KMS-11 (cell line): ENCODE measurements around the gene PEX16.

Experiments
- H2AFZ ChIP-seq: fragments of 200-600 bp; sonication (generic); 2 replicates; pipeline ENCODE4 v1.6.1; 2016; ENCODE audit warnings: antibody characterized with exemption, mixed run types, low read depth
- H3K27ac ChIP-seq: fragments of 200-600 bp; sonication (generic); 2 replicates; pipeline ENCODE4 v1.6.1; 2016; ENCODE audit warnings: mild to moderate bottlenecking, mixed run types
- H3K27me3 ChIP-seq: fragments of 200-600 bp; sonication (generic); 2 replicates; pipeline ENCODE4 v1.6.1; 2017; ENCODE audit warnings: mild to moderate bottlenecking, low read depth, mixed run types, moderate library complexity; ENCODE audit not compliant: insufficient read depth
- H3K36me3 ChIP-seq: fragments of 200-600 bp; sonication (generic); 2 replicates; pipeline ENCODE4 v1.6.1; 2017; ENCODE audit warnings: mild to moderate bottlenecking, mixed run types; ENCODE audit not compliant: insufficient read depth
- H3K4me1 ChIP-seq: fragments of 200-600 bp; sonication (generic); 2 replicates; pipeline ENCODE4 v1.6.1; 2016; ENCODE audit warnings: mild to moderate bottlenecking, low read depth, mixed run types; ENCODE audit not compliant: poor library complexity, severe bottlenecking
- H3K4me2 ChIP-seq: fragments of 200-600 bp; sonication (generic); 2 replicates; pipeline ENCODE4 v1.7.0; 2016; ENCODE audit warnings: mild to moderate bottlenecking, mixed run types
- H3K4me3 ChIP-seq: fragments of 200-600 bp; sonication (generic); IDR thresholded peaks from 2 replicates; pipeline ENCODE4 v1.6.1; 2017; ENCODE audit warnings: low read depth, low read length, mixed read lengths; ENCODE audit not compliant: insufficient read depth
- H3K79me2 ChIP-seq: fragments of 200-600 bp; sonication (generic); 2 replicates; pipeline ENCODE4 v1.6.1; 2016; ENCODE audit warnings: low read depth, mixed run types; ENCODE audit not compliant: insufficient read depth
- H3K9ac ChIP-seq: fragments of 200-600 bp; sonication (generic); 2 replicates; pipeline ENCODE4 v1.6.1; 2016; ENCODE audit warnings: mild to moderate bottlenecking, mixed run types
- H4K20me1 ChIP-seq: fragments of 200-600 bp; sonication (generic); 2 replicates; pipeline ENCODE4 v1.6.1; 2016; ENCODE audit warnings: mild to moderate bottlenecking, mixed run types; ENCODE audit not compliant: insufficient read depth
- CTCF ChIP-seq: fragments of 200-600 bp; sonication (generic); conservative IDR thresholded peaks from 2 replicates; pipeline ENCODE4 v1.6.1; 2017; ENCODE audit warnings: low read depth, mild to moderate bottlenecking, antibody characterized with exemption, low read length, moderate library complexity, mixed read lengths

Gene PEX16

GRCh38 chr11:45895553-45896259 is 22.0 kb downstream of the PEX16 start:
- no peak overlapping the region for H3K27ac ChIP-seq
- H3K36me3 ChIP-seq: no peaks in the 10 kb centered on the region
- no peak overlapping the region for H3K4me3 ChIP-seq
- H2AFZ ChIP-seq: no peak overlapping the region
- H3K4me1 ChIP-seq: no peaks in the 10 kb centered on the region
- H4K20me1 ChIP-seq: no peaks in the 10 kb centered on the region
- H3K9ac ChIP-seq: no peak overlapping the region
- no peak for TF ChIP-seq CTCF
- no peaks in the 10 kb centered on the region for H3K79me2 ChIP-seq
- H3K27me3 ChIP-seq: peaks cover 26% of the 10 kb centered on the region; the same call in 1 of the 2 replicates
- no peak overlapping the region for H3K4me2 ChIP-seq

DNA sequence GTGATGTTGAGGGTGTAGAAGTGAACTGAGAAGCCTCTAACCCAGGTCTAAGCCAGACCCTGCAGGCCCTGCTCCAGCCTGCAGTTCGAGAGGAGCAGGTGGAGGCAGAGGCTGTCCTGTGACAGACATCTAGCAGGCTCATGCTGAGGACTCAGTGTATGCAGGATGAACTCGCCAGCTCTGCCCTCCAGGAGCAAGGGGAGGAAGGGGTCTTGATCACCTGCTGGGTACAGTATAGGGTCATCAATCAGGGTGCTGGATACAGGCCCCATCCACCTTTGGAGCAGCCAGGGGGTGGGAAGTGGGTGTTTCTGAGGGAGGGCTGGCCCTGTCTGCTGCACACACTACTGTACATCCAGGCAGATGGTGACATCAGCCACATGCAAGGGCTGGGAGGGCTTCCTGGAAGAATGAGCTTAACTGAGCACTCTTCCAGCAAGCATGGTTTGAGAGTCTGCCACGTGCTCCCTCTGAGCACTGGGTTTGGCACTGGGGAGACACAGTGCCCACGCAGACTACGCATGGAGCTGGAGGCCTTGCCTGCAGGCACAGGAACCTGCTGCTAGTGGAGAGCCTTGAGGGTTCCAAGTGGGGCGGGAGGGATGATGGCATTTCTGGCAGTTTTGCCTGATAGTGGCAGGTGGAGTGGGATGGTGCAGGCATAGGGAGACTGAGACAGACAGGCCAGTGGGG is 23.0 kb downstream of the PEX16 start:
- Histone ChIP-seq H3K4me3 (no peak overlapping the region), H3K9ac (no peak overlapping the region)

GRCh38 chr11:45892856-45893255 is 24.8 kb downstream of the PEX16 start:
- no peak overlapping the region for H3K4me3 ChIP-seq
- TF ChIP-seq CTCF: no peak
- no peaks in the 10 kb centered on the region for H4K20me1 ChIP-seq
- H3K27ac ChIP-seq: no peak overlapping the region
- no peak overlapping the region for H2AFZ ChIP-seq
- H3K9ac ChIP-seq: no peak overlapping the region
- H3K36me3 ChIP-seq: no peaks in the 10 kb centered on the region
- H3K4me1 ChIP-seq: no peaks in the 10 kb centered on the region
- peaks cover 8% of the 10 kb centered on the region; the same call in 1 of the 2 replicates for H3K27me3 ChIP-seq
- H3K79me2 ChIP-seq: no peaks in the 10 kb centered on the region
- H3K4me2 ChIP-seq: no peak overlapping the region

More for the DNA sequence above, 23.0 kb downstream of the PEX16 start:
- Histone ChIP-seq H3K4me1 (no peaks in the 10 kb centered on the region), H4K20me1 (no peaks in the 10 kb centered on the region), H3K79me2 (no peaks in the 10 kb centered on the region), H2AFZ (no peak overlapping the region), H3K4me2 (no peak overlapping the region), H3K27me3 (peaks cover 22% of the 10 kb centered on the region; the same call in 1 of the 2 replicates), H3K36me3 (no peaks in the 10 kb centered on the region), H3K27ac (no peak overlapping the region)
- TF ChIP-seq CTCF: no peak

GRCh38 chr11:45890886-45891550 is 26.7 kb downstream of the PEX16 start:
- no peaks in the 10 kb centered on the region for H3K36me3 ChIP-seq
- H3K27me3 ChIP-seq: no peaks in the 10 kb centered on the region; the same call in 1 of the 2 replicates
- no peak overlapping the region for H3K27ac ChIP-seq
- H4K20me1 ChIP-seq: no peaks in the 10 kb centered on the region
- no peak for TF ChIP-seq CTCF
- no peaks in the 10 kb centered on the region for H3K79me2 ChIP-seq
- no peak overlapping the region for H3K4me3 ChIP-seq
- H2AFZ ChIP-seq: no peak overlapping the region
- no peaks in the 10 kb centered on the region for H3K4me1 ChIP-seq
- H3K9ac ChIP-seq: no peak overlapping the region
- H3K4me2 ChIP-seq: no peak overlapping the region
